GM12801 (cell line): Measurements from ENCODE around the gene SLC16A5.

Source experiments
- TF ChIP-seq, protein P1 (sequence below): IDR thresholded peaks from one replicate; pipeline ENCODE4 v1.5.1; 2011; ENCODE audit warnings: control low read depth; ENCODE audit not compliant: insufficient read length; ENCODE audit errors: extremely low read depth

Gene SLC16A5

DNA sequence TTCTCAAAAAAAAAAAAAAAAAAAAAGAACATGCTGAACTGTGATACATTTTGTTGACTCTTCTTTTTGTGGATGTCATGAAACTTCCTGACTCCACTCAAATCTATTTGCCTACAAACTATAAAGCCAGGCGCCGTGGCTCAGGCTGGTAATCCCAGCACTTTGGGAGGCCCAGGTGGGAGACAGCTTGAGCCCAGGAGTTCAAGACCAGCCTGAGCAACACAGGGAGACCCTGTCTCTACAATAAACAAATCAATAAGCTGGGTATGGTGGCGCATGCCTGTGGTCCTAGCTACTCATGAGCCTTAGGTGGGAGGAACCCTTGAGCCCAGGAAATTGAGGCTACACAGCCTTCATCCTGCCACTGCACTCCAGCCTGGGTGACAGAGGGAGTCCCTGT lies 45.2 kb downstream of the SLC16A5 start:
- TF ChIP-seq, protein P1, sequence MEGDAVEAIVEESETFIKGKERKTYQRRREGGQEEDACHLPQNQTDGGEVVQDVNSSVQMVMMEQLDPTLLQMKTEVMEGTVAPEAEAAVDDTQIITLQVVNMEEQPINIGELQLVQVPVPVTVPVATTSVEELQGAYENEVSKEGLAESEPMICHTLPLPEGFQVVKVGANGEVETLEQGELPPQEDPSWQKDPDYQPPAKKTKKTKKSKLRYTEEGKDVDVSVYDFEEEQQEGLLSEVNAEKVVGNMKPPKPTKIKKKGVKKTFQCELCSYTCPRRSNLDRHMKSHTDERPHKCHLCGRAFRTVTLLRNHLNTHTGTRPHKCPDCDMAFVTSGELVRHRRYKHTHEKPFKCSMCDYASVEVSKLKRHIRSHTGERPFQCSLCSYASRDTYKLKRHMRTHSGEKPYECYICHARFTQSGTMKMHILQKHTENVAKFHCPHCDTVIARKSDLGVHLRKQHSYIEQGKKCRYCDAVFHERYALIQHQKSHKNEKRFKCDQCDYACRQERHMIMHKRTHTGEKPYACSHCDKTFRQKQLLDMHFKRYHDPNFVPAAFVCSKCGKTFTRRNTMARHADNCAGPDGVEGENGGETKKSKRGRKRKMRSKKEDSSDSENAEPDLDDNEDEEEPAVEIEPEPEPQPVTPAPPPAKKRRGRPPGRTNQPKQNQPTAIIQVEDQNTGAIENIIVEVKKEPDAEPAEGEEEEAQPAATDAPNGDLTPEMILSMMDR = no peak

DNA sequence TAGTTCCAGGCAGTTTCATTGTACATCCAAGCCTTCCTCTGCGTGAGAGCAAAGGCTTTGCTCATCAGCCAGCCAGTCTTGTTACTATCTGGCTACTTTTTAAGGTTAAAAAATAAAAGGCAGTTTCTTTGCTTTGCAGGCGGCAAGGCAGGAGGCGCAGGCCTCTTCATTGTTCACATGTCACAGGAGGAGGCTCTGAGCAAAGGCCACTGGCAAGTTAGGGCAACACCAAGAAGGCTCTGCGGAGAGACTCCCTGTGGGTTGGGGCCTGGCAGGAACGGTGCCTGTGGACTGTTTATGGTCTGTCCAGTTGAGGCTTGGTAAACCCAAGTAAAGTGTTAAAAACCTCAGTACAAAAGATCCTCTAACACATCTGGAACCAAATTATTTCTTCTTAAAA lies 47.7 kb downstream of the SLC16A5 start:
- TF ChIP-seq, protein P1 = no peak

- TF ChIP-seq, protein P1 = no peak
These were observed 48.2 kb downstream of the SLC16A5 start for GRCh38 chr17:75135946-75136345.

- TF ChIP-seq, protein P1 = no peak
These were observed 50.8 kb downstream of the SLC16A5 start for GRCh38 chr17:75138519-75138918.

GRCh38 chr17:75142236-75142971 lies 54.6 kb downstream of the SLC16A5 start:
- TF ChIP-seq, protein P1 = no peak

DNA sequence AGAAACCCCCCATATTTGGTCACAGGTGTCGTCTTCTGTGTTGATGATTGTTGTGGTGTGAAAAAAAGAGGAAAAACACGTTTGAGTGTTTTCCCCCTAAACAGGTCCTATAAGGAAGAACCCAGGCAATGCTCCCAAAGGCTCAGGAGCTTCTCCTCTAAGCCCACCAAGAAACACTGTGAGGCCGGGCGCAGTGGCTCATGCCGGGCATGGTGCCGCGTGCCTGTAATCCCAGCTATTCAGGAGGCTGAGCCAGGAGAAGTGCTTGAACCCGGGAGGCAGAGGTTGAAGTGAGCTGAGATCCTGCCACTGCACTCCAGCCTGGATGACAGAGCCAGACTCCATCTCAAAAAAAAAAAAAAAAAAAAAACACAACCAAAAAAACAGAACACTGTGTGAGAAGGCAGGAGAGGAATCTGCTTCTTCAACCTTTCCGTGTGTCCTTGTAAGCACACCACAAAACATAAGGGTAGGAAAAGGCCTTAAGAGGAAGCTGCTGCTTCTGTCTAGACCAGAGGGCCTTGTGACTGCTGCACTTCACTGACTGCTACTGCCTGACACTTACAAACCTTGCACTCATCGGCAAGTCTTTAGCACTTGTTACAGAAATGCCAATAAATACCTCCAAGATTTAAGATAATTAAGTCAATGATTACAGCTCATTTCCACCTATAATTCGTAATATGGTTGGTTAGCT lies 57.2 kb downstream of the SLC16A5 start:
- TF ChIP-seq, protein P1 = no peak

DNA sequence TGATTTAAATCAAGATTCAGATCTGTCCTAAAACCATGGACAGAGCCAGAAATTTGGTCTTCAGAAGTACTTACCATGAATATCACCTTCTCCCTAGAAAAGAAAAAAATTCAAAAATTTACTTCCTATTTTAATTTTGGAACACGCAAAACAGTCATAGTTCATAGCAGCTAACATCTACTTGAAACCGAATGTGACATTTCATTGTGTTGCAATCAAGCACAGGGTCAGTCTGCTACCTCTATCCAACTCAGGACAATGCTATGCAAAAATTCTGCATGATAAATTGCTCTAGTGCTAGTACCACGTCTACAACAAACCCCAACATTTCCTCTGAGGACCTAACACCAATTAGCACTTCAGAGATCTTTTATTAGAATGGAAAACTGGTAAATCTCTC lies 58.8 kb downstream of the SLC16A5 start:
- TF ChIP-seq, protein P1 = no peak
